Left lung (tissue), 10 donors: Measurements from ENCODE around the gene DNAH1. TPM values are rescaled to one million over a fixed set of nuclear protein-coding genes. Genes with fewer than 3 reads are reported as not detected.

ENCODE experiments used
- ATAC-seq: fragments of 200-7000 bp; cut with Tn5 transposase; one replicate; pipeline ENCODE4 v1.9.1; 2020; ENCODE audit warnings: moderate library complexity
- DNase-seq, 4 donors: peaks; one replicate each; pipeline ENCODE4 v3.0.0-alpha.2; 2013 to 2020
- H3K27ac ChIP-seq, 2 donors: fragments of 200-600 bp; sonication (generic) in 1 of 2; one replicate each; pipeline versions ENCODE4 v1.5.0 to v1.8.0; 2020 to 2021
- H3K27me3 ChIP-seq, 2 donors: fragments of 200-600 bp; sonication (generic) in 1 of 2; one replicate each; pipeline versions ENCODE4 v1.5.0 to v1.8.0; 2020 to 2021
- H3K36me3 ChIP-seq, 2 donors: fragments of 200-600 bp; sonication (generic) in 1 of 2; one replicate each; pipeline versions ENCODE4 v1.5.0 to v1.8.0; 2020 to 2021
- H3K4me1 ChIP-seq, 2 donors: fragments of 200-600 bp; one replicate each; pipeline ENCODE4 v1.8.0; 2021
- H3K4me3 ChIP-seq, 2 donors: fragments of 200-600 bp; sonication (generic) in 1 of 2; one replicate each; pipeline versions ENCODE4 v1.5.0 to v1.8.0; 2020 to 2021; ENCODE audit warnings: mild to moderate bottlenecking in 1 of 2
- H3K9me3 ChIP-seq, 2 donors: fragments of 200-600 bp; sonication (generic) in 1 of 2; one replicate each; pipeline versions ENCODE4 v1.5.0 to v1.8.0; 2020 to 2021
- intact Hi-C, 2 donors: fragments of 100-400 bp; cut with DNase I; formaldehyde crosslinking; loops; one replicate each; pipeline versions ENCODE4 v1.11.2 to v1.14.2; 2022
- polyA plus RNA-seq, 6 donors: library from polyadenylated mRNA; unstranded; fragments of 120-200 nt; gene quantifications; one replicate each; pipeline ENCODE4 v1.2.1, GENCODE V29; 2013; ENCODE audit not compliant: insufficient read length in 6 of 6
- total RNA-seq, 2 donors: library from RNA; stranded (reverse); fragmentation: NEBNext Ultra II Directional; extraction: Animal tissue kit (Norgen Biotek cat#: 25700); gene quantifications; one replicate each; pipeline ENCODE4 v1.2.1, GENCODE V29; 2021
- TF ChIP-seq, protein P1 (sequence below), 2 donors: fragments of 200-600 bp; sonication (generic) in 1 of 2; IDR thresholded peaks; one replicate each; pipeline versions ENCODE4 v1.5.0 to v1.8.0; 2021; ENCODE audit warnings: antibody characterized with exemption in 2 of 2
- donor health status: DM: no; HTN: yes; CAD: no.
- donor health status: DM: no; HTN: no; CAD: no.

DNAH1 gene
- total and polyA plus RNA-seq, 8 donors = 6.5 to 14.0 (median 9.9) TPM

DNA sequence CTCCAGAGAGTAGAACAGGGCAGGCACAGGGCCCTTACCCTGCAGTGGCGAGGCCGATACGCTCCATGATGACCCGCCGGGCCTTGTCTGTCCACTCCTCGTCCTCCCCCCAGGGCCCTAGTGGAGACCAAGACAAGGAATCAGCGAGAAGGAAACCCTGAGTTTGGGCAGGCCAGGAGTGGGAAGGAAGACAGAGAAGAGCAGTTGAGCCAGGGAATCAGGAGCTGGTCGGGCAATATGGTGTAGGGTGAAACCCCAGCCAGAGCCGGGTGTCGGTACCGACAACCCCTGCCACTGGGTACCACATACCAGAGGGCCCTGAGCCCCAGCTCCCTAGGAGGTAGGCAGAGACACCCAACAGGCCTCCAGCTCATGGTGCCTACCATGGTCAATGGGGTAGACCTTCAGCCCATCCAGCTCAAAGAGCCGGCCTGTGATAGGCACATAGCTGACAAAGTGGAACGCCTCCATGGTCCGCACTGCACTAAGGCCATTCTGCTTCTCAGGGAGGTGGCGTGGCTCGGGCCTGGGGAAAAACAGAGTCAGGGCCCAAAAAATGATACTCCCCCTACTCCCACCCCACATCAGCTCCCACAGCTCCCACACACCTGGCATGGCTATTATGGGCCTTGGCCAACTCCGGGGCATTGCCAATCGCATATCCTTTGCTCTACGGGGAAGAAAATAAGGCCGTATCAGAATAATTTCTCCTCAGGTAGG is 90.8 kb downstream of the DNAH1 start:
- H3K4me3 ChIP-seq = no peak overlapping the region
- peaks cover 16 to 45% of the 10 kb centered on the region in 2 donors for H3K4me1 ChIP-seq
- no peaks in the 10 kb centered on the region for H3K27me3 ChIP-seq
- DNase-seq = no peak
- no peaks in the 10 kb centered on the region for H3K9me3 ChIP-seq
- no peak overlapping the region for H3K27ac ChIP-seq
- intact Hi-C loops = no loop called here
- H3K36me3 ChIP-seq = peaks cover 0 to 62% of the 10 kb centered on the region in 2 donors
- TF ChIP-seq, protein P1, sequence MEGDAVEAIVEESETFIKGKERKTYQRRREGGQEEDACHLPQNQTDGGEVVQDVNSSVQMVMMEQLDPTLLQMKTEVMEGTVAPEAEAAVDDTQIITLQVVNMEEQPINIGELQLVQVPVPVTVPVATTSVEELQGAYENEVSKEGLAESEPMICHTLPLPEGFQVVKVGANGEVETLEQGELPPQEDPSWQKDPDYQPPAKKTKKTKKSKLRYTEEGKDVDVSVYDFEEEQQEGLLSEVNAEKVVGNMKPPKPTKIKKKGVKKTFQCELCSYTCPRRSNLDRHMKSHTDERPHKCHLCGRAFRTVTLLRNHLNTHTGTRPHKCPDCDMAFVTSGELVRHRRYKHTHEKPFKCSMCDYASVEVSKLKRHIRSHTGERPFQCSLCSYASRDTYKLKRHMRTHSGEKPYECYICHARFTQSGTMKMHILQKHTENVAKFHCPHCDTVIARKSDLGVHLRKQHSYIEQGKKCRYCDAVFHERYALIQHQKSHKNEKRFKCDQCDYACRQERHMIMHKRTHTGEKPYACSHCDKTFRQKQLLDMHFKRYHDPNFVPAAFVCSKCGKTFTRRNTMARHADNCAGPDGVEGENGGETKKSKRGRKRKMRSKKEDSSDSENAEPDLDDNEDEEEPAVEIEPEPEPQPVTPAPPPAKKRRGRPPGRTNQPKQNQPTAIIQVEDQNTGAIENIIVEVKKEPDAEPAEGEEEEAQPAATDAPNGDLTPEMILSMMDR (IDR thresholded peaks at IDR 0.05) = no peak
- ATAC-seq = no peak

DNA sequence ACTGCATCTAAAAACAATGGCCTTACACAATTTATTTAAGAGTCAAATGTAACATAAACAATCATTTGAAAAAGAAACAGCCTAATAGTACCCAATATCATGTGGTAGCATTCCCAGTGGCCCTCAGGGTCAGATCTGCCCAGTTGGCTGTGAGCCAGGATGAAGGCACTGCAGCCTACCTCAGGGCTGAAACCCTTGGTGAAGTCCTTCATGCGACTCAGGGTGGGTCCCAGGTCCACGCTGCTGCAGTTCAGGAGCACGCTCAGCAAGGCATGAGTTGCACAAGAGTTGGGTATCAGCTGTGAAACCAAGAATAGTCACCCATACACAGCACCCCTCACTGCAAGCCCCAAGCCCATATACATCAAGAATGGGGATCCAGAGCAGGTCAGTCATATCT is 91.7 kb downstream of the DNAH1 start:
- Histone ChIP-seq H3K4me3 (no peak overlapping the region), H3K4me1 (peaks cover 21 to 54% of the 10 kb centered on the region in 2 donors), H3K27me3 (no peaks in the 10 kb centered on the region), H3K9me3 (no peaks in the 10 kb centered on the region), H3K36me3 (peaks cover 0 to 54% of the 10 kb centered on the region in 2 donors), H3K27ac (no peak overlapping the region)
- TF ChIP-seq, protein P1 (IDR thresholded peaks at IDR 0.05) = no peak
- no peak for DNase-seq
- no peak for ATAC-seq
- intact Hi-C loops = no loop called here

DNA sequence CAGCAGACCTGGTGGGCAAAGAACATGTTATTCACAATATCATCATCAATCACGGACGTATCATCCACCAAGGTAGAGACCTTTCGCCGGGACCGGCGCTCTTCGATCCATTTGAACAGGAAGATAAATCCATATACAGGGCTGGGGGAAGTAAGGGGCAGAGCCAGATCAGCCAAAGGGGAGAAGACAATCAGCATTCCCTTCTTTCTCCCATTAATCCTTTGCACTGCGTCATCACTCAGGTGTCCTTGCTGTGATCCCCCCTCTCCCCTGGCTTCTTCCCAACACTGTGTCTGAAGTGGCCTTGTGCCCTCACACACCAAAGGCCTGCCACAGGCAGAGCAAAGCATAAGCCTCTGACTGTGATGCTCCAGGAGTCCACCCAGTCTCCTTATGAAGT is 92.3 kb downstream of the DNAH1 start:
- intact Hi-C loops = no loop called here
- no peaks in the 10 kb centered on the region for H3K27me3 ChIP-seq
- no peaks in the 10 kb centered on the region for H3K9me3 ChIP-seq
- TF ChIP-seq, protein P1 (IDR thresholded peaks at IDR 0.05) = no peak
- ATAC-seq (no peak), DNase-seq (no peak)
- peak overlapping the region in 1 of 2 donors; percentile 95 for H3K4me3 ChIP-seq
- H3K36me3 ChIP-seq = peaks cover 0 to 47% of the 10 kb centered on the region in 2 donors
- peaks cover 21 to 56% of the 10 kb centered on the region in 2 donors for H3K4me1 ChIP-seq
- H3K27ac ChIP-seq = no peak overlapping the region

DNA sequence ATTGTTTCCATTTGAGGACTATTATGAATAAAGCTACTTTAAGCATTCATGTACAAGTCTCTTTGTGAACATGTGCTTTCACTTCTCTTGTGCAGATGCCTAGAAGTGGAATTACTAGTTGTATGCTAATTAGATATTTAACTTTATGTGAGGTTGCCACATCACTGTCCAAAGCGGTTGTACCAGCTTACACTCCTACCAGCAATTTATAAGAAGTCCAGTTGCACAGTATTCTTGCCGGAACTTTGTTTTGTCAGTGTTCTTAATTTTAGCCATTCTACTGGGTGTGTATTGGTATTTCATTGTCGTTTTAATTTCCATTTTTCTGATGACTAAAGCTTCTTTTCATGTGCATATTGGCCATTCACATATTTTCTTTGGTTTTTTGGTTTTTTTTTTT is 99.7 kb downstream of the DNAH1 start:
- TF ChIP-seq, protein P1 (IDR thresholded peaks at IDR 0.05) = no peak
- H3K27ac ChIP-seq = no peak overlapping the region
- DNase-seq (no peak), ATAC-seq (no peak)
- intact Hi-C loops = no loop called here
- H3K4me1 ChIP-seq = peaks cover 9 to 22% of the 10 kb centered on the region in 2 donors
- peaks cover 0 to 8% of the 10 kb centered on the region in 2 donors for H3K36me3 ChIP-seq
- no peaks in the 10 kb centered on the region for H3K9me3 ChIP-seq
- no peaks in the 10 kb centered on the region for H3K27me3 ChIP-seq
- no peak overlapping the region for H3K4me3 ChIP-seq

DNA sequence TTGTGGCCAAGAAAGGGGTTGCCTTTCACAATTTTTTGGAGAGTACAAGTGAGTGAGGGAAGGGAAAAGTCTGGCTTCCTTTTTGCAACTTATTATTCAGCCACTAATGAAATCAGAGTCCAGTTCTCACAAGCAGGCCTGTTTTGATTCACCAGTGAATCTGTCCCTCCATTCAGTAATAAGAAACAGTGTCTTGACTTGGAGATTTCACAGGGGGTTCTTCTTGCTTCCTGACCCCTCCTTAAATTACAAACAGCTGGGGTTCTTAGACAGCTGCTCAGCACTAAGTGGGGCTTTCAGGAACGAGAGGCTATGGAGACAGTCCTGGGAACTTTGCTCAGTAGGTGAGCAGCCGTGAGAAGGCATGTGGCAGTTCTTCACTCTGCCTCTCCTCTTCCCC is 104.3 kb downstream of the DNAH1 start:
- TF ChIP-seq, protein P1 (IDR thresholded peaks at IDR 0.05) = no peak

More for the DNA sequence above, 104.3 kb downstream of the DNAH1 start:
- peaks cover 0 to 9% of the 10 kb centered on the region in 2 donors for H3K36me3 ChIP-seq
- H3K4me1 ChIP-seq = no peaks in the 10 kb centered on the region
- DNase-seq (no peak), ATAC-seq (no peak)
- H3K27me3 ChIP-seq = no peaks in the 10 kb centered on the region
- no peaks in the 10 kb centered on the region for H3K9me3 ChIP-seq
- H3K4me3 ChIP-seq = no peak overlapping the region
- no peak overlapping the region for H3K27ac ChIP-seq
- intact Hi-C loops = no loop called here
